Measurements from ENCODE around the gene LRMDA. TPM values are rescaled to one million over a fixed set of nuclear protein-coding genes. Genes with fewer than 3 reads are reported as not detected.

Gene LRMDA
- total and polyA plus RNA-seq, 2 donors (not counting 1 experiment from before 2014, with no cell fraction given): 0.12 TPM; not detected in 1

- ChIA-PET CTCF (no interaction called here), POLR2A (no interaction called here)
- no peaks in the 10 kb centered on the region for H3K36me3 ChIP-seq (replicated peaks in 1 of 2; ENCODE audit: control extremely low read depth in 1 of 2, control insufficient read depth in 1 of 2, extremely low read depth in 1 of 2, insufficient read depth in 2 of 2, low read length in 1 of 2)
- TF ChIP-seq CTCF (IDR thresholded peaks at IDR 0.05): no peak
- no peak for TF ChIP-seq EZH2 (IDR thresholded peaks at IDR 0.05; ENCODE audit: borderline replicate concordance, insufficient read depth, low read depth, low read length, poor library complexity, severe bottlenecking)
- H3K9ac ChIP-seq (ENCODE audit: low read length): no peak overlapping the region
- H3K9me3 ChIP-seq (ENCODE audit: control extremely low read depth in 1 of 3, control insufficient read depth in 2 of 3, insufficient read depth in 1 of 3, low read length in 2 of 3): peaks cover 0 to 2% (median 0%) of the 10 kb centered on the region in 3 donors
- Mint-ChIP-seq H3K9me3 (ENCODE audit: insufficient read depth) (no peaks in the 10 kb centered on the region), H3K4me1 (no peaks in the 10 kb centered on the region), H3K27me3 (no peaks in the 10 kb centered on the region), H3K27ac (no peak overlapping the region), H3K4me3 (no peak overlapping the region)
- H3K4me2 ChIP-seq (replicated peaks; ENCODE audit: low read depth, low read length, poor library complexity, severe bottlenecking): no peak overlapping the region
- no peaks in the 10 kb centered on the region for H3K4me1 ChIP-seq (ENCODE audit: control insufficient read depth in 2 of 2, insufficient read depth in 2 of 2, low read length in 2 of 2)
- DNase-seq: no peak
- WGBS (ENCODE audit: insufficient coverage): 100% methylated on average over 1 of the region's 4 CpGs
- H2AFZ ChIP-seq (ENCODE audit: insufficient read depth, low read depth, low read length, poor library complexity, severe bottlenecking): no peak overlapping the region
- no peaks in the 10 kb centered on the region for H4K20me1 ChIP-seq (ENCODE audit: control insufficient read depth, insufficient read depth, low read length, poor library complexity, severe bottlenecking)
- H3K4me3 ChIP-seq (ENCODE audit: control extremely low read depth in 1 of 5, extremely low read depth in 1 of 5, insufficient read depth in 1 of 5, low read depth in 2 of 5, low read length in 4 of 5): no peak overlapping the region
- ATAC-seq (ENCODE audit: low read depth): no peak
- H3K27me3 ChIP-seq (replicated peaks in 1 of 4; ENCODE audit: control extremely low read depth in 1 of 4, control insufficient read depth in 3 of 4, insufficient read depth in 4 of 4, low read length in 3 of 4): no peaks in the 10 kb centered on the region
- intact Hi-C loops (cut with micrococcal nuclease): no loop called here
- H3K79me2 ChIP-seq (ENCODE audit: control insufficient read depth, insufficient read depth, low read length): no peaks in the 10 kb centered on the region
- H3K27ac ChIP-seq (ENCODE audit: low read length in 2 of 2): no peak overlapping the region
Measured at GRCh38 chr10:75487087-75487754, 55.8 kb downstream of the LRMDA start.

GRCh38 chr10:75487755-75488125 is 56.3 kb downstream of the LRMDA start:
- H3K9ac ChIP-seq (ENCODE audit: low read length): no peak overlapping the region
- H3K4me1 Mint-ChIP-seq: no peaks in the 10 kb centered on the region
- H3K4me3 ChIP-seq (ENCODE audit: control extremely low read depth in 1 of 5, extremely low read depth in 1 of 5, insufficient read depth in 1 of 5, low read depth in 2 of 5, low read length in 4 of 5): no peak overlapping the region
- peaks cover 0 to 2% (median 0%) of the 10 kb centered on the region in 3 donors for H3K9me3 ChIP-seq (ENCODE audit: control extremely low read depth in 1 of 3, control insufficient read depth in 2 of 3, insufficient read depth in 1 of 3, low read length in 2 of 3)
- CTCF ChIA-PET: no interaction called here
- H3K27me3 Mint-ChIP-seq: no peaks in the 10 kb centered on the region
- POLR2A ChIA-PET: no interaction called here
- DNase-seq: no peak
- no peaks in the 10 kb centered on the region for H3K36me3 ChIP-seq (replicated peaks in 1 of 2; ENCODE audit: control extremely low read depth in 1 of 2, control insufficient read depth in 1 of 2, extremely low read depth in 1 of 2, insufficient read depth in 2 of 2, low read length in 1 of 2)
- H3K27ac Mint-ChIP-seq: no peak overlapping the region
- no peak overlapping the region for H2AFZ ChIP-seq (ENCODE audit: insufficient read depth, low read depth, low read length, poor library complexity, severe bottlenecking)
- no peak overlapping the region for H3K4me2 ChIP-seq (replicated peaks; ENCODE audit: low read depth, low read length, poor library complexity, severe bottlenecking)
- H3K9me3 Mint-ChIP-seq (ENCODE audit: insufficient read depth): no peaks in the 10 kb centered on the region
- H4K20me1 ChIP-seq (ENCODE audit: control insufficient read depth, insufficient read depth, low read length, poor library complexity, severe bottlenecking): no peaks in the 10 kb centered on the region
- intact Hi-C loops (cut with micrococcal nuclease): no loop called here
- TF ChIP-seq CTCF (IDR thresholded peaks at IDR 0.05) (no peak), EZH2 (IDR thresholded peaks at IDR 0.05; ENCODE audit: borderline replicate concordance, insufficient read depth, low read depth, low read length, poor library complexity, severe bottlenecking) (no peak)
- H3K27ac ChIP-seq (ENCODE audit: low read length in 2 of 2): no peak overlapping the region
- H3K79me2 ChIP-seq (ENCODE audit: control insufficient read depth, insufficient read depth, low read length): no peaks in the 10 kb centered on the region
- no peaks in the 10 kb centered on the region for H3K27me3 ChIP-seq (replicated peaks in 1 of 4; ENCODE audit: control extremely low read depth in 1 of 4, control insufficient read depth in 3 of 4, insufficient read depth in 4 of 4, low read length in 3 of 4)
- no peaks in the 10 kb centered on the region for H3K4me1 ChIP-seq (ENCODE audit: control insufficient read depth in 2 of 2, insufficient read depth in 2 of 2, low read length in 2 of 2)
- 85% methylated on average over 2 of the region's 2 CpGs for WGBS (ENCODE audit: insufficient coverage)
- ATAC-seq (ENCODE audit: low read depth): no peak
- no peak overlapping the region for H3K4me3 Mint-ChIP-seq
